GM21576 (cell line): ENCODE results near the gene COL23A1.

Source experiments
- ATAC-seq: cut with Tn5 transposase; IDR thresholded peaks from one replicate; pipeline ENCODE4 v1.9.1; 2021; ENCODE audit warnings: mild to moderate bottlenecking, moderate library complexity; ENCODE audit not compliant: unreplicated experiment

COL23A1 gene

DNA sequence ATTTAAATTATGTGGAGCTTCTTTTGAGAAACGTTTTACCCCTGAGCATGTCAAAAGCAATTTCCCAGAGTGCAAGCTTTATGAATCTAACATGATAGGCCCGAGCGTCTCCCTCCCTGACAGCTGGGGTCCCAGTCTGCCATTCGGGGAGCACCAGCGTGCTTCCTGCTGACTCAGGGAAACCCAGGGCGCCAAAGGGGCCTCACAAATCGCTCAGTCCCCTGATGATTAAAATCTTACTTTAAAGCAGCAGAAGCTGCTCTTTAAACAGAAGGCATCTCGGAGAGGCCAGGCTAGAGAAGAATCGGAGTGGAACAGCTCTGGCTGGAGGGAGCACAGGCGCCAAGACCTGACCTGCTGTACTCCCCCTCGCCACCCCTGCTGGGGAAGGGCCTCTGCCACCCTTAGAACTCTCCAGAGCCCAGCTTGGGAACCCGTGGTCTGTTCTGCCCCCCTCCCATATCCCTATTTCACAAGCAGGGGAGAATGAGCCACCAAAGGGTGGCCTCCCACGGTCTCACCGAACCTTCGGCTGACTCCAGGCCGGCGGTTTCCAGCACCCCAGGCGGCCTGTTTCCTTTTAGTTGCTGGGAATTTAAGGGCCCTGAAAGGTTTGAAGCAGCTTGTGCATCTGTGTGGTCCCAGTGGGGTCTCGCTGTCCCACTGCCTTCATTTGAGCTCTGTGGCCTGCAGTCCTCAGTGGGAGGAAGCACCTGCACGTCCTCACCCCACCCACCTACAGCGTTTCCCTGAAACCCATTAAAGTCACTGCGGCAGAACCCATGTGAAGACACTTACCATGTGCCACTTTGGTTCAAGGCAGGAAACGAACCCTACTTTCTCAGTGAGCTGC, 147.6 kb downstream of the COL23A1 start:
- no peak for ATAC-seq

DNA sequence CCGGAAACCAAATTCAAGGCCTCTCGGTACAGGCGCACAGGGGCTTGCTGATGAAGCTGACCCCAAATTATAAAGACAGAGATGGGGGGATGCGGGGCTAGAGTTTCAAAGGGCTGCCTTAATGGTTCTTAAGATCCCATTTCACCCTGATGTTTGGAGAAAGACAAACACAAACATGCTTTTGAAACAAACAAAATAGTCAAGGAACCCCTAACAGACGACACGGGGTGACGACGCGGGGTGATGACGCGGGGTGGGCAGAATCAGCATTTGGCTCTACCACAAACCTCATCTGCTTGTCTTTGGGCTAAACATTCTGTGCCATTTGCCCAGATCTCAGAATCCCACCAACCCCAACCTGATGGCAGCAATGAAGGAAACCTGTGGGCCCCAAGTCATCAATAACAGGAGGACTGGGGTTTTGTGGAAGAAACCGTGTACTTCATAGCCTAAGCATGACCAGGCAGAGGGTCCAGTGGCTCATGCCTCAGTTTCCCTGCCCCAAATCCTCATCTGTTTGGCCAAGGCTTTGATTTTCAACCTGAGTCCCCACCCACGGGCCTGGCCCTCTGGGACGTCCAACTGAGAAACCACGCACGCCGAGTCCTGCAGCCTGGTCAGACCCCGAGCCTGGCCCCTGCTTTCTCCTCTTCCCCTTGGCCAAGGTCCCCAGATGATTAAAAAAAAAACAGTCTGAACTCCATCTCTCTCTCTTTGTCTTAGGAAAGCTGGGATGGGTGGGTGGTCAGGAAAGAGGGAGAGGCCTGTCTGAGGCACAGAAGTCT, 148.5 kb downstream of the COL23A1 start:
- ATAC-seq, result no peak

DNA sequence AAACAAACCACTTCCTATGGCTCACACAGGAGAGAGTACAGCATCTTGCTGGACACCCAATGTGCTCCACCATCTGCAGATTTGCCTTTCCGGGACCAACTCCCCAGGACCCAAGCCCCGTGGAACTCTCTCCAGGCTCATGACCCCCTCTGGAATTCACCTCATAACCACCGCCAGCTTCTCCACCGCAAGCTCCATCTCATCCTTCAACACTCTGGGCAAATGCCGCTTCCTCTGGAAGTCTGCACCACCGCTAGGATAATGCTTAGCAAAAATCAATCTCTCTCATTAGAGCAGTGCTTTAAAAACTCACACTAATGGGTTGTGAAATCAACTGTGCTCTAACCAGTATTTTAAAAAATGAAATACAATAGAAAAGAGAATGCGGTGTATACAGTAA, 150.0 kb downstream of the COL23A1 start:
- ATAC-seq, result no peak

DNA sequence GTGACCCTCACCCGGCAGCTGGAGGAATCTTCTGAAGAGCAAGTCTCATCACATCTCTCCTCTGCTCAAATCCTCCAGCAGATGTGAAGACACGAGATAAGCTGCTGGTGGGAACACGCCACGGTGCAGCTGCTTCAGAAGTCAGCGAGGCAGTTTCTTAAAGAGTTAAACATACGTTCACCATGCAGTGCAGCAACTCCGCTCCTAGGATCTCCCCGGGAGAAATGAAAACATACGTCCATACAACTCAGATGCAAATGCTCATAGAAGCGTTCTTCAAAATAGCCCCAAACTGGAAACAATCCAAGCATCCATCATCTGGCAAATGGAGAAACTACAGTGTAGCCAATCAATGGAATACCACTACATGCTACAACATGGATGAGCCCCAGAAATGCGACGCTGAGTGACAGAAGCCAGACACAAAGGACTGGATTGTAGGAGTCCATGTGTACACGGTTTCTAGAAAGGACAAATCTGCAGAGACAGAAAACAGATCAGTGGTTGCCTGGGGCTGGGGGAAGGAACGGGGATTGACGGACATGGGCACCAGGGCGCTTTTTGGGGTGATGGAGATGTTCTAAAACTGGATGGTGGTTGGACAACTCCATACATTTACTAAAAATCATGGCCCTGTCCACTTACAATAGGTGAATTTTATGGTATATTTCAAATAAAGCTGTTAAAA, 150.6 kb downstream of the COL23A1 start:
- no peak for ATAC-seq

DNA sequence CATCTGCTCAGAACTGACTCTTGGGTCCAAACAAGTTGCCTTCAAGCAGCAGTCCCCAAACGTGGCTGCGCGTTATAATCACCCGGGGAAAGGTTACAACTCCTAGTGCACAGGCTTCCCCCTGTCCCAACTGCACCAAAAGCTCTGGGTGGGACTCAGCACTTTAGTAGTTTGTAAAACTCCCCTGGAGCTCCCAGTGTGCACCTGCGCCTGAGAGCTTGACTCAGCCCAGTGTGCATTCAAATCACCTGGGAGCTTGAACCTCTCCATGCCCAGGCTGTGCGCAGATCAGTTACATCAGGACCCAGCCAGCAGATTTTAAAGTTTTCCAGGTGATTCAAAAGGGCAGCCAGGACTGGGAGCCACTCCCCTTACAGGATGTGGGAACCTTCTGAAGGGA, 151.4 kb downstream of the COL23A1 start:
- no peak for ATAC-seq

DNA sequence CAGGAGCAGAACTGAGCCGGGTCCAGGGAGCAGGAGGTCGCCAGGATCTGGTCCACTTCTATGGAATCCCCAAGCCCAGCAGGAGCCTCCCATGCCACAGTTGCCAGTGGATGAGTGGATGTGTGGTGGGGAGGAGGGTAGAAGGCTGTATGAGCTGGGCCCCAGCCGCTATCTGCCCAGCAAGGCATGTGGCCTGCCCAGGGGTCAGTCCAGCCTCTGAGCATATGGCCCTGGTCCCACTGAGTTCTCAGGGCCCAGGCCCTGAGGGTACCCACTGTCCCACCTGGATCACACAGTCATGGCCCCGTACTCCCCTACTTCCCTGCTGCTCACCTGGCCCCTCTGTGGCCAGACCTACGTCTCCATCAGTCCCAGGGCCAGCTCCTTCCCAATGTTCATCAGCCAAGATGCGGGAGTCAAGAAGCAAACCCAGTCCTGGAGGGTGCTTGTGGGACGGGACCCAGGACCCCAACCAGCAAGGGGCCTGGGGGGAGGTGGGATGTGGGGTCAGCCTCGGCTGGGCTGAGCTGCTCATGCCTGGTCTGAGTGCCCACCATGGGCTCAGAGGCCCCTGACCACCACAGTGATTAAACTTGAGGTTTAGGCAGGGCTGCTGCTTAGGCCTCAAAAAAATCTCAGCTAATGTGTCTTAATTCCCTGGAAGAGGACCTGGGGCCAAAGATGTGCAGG, 152.7 kb downstream of the COL23A1 start:
- no peak for ATAC-seq

DNA sequence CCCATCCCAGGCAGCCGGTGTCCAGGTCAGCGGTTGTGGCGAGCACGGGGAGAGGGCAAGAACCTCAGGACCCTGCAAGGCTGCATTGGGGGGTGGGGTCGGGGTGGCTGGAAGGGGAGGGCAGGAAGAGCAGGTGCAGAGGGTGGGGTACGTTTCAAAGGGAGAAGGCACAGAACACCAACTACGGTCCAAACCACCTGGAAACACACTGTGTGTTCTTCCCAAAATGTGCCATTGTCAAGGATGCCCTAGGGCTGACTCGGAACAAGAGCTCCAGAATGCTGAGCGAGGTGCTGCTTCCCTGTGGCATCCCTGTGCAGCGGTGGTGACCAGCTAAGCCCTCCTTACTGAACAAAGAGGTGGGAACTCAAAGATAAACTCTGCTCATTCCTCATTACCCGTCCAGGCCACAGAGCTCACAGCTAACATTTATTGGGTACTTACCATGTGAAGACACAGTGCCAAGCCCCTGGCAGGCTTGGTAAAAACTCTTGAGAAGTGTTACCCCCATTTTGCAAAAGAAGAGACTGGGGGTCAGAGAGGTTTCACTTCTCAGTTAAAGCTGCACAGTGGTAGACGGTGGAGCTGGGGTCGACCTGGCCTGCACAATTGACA, 153.8 kb downstream of the COL23A1 start:
- no peak for ATAC-seq

DNA sequence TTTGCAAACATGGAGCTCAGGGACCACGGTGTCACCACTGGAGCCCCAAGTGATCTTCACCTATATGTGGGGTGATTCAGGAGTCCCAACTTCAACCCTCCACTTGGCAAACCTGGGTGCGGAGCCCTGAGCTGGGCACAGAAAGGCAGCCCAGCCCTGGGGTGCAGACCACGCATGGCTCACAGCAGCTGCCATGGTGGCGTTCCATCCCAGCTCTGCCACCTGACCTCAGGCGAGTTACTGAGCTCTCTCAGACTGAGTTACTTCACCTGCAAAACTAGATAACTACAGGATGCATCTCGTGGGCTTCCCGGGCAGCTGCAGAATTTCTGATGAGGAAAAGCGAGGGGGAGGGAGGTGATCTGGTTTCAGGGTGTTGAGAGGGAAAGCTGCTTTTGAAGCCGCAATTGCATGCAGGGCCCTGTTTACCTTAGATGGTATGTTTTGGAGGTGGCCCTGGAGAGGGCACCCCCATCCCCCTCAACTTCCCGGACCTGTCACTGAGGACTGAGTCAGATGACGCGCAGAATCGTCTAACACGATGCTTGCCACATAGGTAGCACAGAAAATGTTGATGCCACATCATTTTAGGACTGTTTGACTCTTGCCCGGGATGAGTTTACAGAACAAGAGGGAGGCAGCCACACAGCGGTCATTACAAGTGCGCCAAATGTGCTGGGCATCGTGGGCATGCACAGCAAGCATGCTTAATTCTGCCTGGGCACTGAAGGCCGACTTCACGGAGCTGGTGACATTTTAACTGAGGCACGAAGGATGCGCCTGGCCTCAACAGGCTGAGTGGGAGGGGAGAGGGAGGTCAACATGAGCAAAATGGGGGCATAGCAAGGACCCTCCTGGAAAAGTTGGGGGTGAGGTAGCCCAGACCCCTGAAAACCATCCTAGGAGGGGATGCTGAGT, 154.6 kb downstream of the COL23A1 start:
- ATAC-seq, result no peak

DNA sequence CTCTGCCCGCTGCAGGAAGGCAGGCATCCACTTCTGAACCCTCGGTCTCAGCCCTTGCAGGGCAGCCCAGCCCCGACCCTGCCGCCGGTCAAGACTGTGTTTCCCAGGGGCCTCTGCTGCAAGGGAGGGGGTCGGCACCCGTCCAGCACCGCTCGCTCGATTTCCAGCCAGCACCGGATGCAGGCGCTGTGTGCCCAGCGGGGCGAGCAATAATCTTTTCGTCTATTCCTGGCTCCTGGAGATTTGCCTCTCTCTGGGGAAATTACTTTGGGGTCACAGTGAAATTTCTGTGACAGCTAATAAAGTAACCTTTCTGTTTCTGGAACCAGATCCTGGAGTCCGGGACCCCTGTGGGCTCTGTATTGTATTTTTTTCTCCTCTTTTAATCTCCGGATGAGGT, 155.3 kb downstream of the COL23A1 start:
- no peak for ATAC-seq

DNA sequence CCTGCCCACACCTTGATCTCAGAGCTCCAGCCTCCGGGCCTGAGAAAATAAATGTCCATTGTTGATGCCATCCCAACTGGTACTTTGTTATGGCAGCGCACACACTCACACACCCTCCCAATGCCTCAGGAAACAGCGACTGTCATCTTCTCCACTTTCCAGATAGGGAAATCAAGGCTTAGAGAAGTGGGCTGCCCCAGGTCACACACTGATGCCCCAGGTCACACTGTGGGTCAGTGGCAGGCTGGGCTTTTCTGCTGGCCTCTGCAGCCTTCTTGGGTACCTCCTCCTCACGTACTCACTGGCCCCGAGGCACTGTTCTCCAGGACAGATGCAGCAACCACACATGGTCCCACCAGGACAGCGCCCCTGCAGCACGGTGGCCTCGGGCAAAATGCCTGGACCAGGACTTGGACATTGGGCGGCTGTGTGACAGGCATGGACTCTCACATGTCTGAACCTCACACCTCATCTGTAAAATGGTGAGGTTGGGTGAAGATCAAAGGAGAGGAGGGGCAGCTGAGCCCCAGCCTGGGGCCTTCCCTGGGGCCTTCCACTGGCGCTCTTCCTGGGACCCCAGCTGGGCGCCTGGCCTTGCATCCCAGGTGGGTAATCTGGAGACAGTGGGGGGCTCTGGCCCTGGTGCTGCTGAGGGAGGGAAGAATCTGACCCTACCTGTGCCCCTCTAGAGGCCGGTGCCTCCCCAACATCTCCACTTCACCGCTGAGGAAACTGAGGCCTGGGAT, 156.0 kb downstream of the COL23A1 start:
- no peak for ATAC-seq

DNA sequence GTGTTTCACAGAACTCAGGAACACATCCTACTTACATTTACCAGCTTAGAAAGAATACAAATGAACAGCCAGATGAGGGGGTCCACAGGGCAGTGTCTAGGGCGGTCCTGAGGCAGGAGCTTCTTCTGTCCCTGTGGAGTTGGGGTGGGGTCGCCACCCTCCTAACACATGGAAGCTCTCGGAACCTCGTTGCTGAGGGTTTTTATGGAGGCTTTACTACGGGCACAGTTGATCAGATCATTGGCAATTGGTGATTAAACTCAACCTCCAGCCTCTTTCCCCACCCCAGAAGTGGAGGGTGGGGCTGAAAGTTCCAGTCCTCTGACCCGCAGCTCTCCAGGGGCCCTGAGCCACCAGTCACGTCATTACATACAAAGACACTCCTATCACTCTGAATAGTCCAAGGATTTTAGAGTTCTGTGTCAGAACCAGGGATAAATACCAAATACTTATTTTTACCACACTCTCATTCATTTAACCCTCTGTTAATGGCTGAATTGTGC, 156.9 kb downstream of the COL23A1 start:
- no peak for ATAC-seq

DNA sequence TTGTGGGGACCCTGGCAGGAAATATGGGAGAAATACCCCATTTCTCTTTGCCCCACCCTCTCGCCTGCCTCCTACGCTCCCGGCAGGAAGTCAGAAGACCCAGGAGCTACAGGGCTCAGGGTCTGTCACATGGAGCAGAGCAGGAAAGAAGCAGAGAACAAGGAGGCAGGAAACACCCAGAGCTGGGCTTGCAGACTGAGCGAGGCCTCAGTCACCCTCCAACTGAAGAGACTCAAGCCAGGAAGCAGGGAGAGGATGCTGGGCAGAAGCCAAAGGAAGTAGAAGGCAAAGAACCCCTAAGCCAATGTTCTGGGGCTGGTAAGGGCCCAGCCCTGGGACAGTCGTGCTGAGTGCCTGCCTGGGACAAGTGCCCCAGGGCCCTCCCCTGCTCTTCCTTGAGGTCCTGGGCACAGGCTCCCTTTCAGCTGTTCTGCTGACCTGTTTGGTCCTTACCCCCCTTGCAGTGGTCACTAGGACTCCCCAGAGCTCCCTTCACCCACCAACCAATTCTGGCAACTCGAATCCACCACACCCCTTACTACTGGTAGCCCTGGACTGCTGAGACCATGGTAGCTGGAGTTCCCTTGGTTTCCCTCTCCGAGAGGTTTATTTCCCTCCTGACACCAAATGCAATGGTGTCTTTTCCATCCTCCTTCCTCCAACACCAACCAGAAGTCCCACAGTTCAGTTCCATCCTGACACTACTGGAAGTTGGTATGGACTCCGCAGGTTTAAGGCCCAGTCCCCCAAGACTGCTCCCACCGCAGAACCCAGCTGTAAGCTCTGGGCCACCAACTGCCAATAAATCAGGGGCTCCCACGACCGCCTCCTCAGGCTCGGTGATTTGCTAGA, 157.5 kb downstream of the COL23A1 start:
- ATAC-seq, result no peak

DNA sequence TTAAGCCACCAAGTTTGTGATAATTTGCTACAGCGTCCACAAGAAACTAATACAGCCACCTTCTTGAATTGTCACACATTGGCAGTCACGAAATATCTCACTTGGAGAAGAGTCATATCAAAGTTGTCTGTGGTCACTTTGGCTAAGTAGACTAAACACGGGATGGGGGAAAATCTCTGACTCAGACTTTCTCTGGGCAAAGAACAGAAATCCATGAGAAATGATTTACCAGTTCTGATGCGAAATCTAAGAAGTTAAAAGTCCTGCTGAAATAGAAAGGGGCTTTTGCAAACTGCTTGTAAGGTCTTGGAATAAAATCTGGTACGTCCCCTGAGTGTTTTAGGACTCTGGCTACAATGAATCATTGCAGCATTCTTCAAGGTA, 158.4 kb downstream of the COL23A1 start:
- ATAC-seq, result no peak

DNA sequence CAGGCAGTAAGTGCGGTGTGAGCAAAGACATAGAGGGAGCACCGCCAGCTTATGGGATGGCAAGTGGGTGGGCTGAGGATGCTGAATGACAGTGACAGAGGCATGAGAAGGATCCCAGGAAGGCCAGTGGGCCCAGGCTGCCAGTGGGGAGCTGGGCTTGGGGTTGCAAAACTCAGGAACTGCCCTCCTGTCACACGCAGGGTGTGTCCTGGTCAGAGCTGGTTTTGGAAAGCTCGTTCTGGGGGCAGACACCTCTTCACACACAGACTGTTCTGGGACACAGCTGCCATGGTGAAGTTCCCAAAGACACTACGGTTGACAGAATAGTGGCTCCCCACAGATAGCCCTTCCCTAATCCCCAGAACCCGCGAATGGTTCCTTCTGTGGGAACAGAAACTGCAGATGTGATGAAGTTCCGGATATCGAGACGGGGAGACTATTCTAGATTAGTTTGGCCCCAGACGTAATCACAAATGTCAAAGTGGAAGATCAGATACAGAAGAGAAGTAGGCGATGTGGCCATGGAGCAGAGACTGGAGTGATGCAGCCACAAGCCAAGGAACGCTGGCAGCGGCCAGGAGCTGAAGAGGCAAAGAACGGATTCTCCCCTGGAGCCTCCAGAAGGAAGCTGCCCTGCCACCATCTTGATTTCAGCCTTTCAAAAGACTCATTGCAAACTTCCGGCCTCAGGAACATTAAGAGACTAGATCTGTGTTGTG, 159.0 kb downstream of the COL23A1 start:
- ATAC-seq, result no peak

DNA sequence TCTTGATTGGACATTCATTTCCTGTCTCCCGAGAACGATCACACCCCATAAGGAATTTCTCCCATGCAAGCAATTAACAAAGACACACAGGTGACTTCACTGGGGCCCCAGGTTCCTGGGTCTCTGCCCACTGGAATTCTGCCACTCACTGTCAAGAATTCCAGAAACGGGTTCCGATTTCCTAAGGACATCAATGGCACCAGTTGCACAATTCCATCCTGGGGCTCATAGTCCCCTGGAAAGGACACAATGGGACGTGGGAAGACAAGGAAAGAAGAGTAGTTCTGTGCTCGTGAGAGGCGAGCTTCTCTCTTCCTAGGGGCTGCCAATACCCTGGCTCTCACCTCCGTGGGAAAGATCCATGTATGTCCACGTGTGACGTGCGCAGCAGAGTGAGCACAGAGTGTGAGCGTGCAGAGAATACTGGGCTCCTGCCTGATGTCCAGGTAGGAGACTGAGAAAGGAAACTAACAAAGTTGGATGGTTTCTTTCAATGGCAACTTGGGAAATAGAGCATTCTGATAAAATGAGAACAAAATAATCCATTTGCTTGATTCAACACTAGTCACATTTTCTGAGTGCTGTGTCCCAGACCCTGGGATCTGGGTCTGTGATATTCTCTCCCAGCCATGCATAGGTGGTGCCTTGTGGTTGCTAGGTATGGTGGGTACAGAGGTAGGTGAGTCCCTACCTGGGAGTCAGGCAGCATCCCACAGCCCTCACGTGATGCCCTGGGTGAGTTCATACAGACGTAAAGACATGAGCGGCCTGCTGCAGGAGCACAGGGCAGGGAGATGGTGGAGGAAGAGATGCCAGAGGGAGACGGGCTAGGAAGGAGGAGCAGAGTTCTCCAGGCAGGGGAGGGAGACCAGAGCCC, 159.8 kb downstream of the COL23A1 start:
- ATAC-seq, result no peak

DNA sequence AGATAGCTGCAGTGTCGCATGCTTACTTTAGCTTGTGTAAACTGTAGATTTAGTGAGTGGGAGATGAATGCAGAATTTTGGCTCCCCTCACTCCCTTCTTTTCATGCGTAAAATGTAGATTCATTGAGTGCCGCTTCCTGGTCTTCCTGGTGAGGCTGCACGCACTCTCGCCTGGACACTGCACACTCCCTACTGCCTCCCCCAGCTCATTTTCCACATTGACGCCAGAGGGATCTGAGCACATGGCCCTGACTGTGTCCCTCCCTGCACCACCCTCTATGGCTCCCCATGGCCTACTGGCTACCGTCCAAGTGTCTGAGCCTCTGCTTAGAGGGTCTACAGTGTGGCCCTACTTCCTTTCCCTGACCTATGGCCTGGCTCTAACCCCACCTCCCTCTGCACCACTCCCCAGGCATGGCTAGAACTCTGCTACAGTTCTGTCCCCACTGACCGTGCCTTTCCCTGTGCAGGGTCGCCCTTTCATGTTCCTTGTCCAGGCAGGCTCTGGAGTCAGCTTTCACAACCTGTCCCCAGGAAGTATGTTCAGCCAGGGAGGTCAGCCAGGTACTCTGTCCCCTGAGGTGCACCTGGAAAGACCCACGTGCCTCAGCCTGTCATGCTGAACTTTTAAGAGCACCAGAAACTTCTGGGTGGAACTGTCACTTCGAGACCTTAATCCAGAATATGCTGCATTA, 160.6 kb downstream of the COL23A1 start:
- ATAC-seq, result no peak
